Stimulated activated CD8-positive, alpha-beta memory T cell treated with anti-CD3 and anti-CD28 coated beads, Interleukin-7, amount 100 ng/mL, for 4 hours (primary cell): Measurements from ENCODE around the gene FOXO3.

Source experiments
- DNase-seq, 2 donors: peaks; one replicate each; pipeline ENCODE4 v3.0.0-alpha.2; 2020; ENCODE audit warnings: low read depth in 2 of 2

Gene FOXO3

GRCh38 chr6:108627692-108628550 lies 67.2 kb downstream of the FOXO3 start:
- DNase-seq: no peak

GRCh38 chr6:108630050-108630714 lies 69.5 kb downstream of the FOXO3 start:
- DNase-seq: no peak

- DNase-seq: no peak
Observed at GRCh38 chr6:108632441-108632840, 71.7 kb downstream of the FOXO3 start.

- no peak for DNase-seq
Observed at GRCh38 chr6:108633436-108633835, 72.7 kb downstream of the FOXO3 start.

GRCh38 chr6:108635505-108636226 lies 74.9 kb downstream of the FOXO3 start:
- peak; percentile 11 to 17 for DNase-seq

- no peak for DNase-seq
Observed at GRCh38 chr6:108637963-108638362, 77.2 kb downstream of the FOXO3 start.

- no peak for DNase-seq
Observed at GRCh38 chr6:108638993-108639392, 78.3 kb downstream of the FOXO3 start.

GRCh38 chr6:108640104-108640503 lies 79.4 kb downstream of the FOXO3 start:
- no peak for DNase-seq

GRCh38 chr6:108643184-108643583 lies 82.5 kb downstream of the FOXO3 start:
- DNase-seq: no peak

GRCh38 chr6:108644252-108644651 lies 83.5 kb downstream of the FOXO3 start:
- no peak for DNase-seq

GRCh38 chr6:108648191-108648590 lies 87.5 kb downstream of the FOXO3 start:
- no peak for DNase-seq

GRCh38 chr6:108650325-108650724 lies 89.6 kb downstream of the FOXO3 start:
- no peak for DNase-seq

GRCh38 chr6:108650781-108651180 lies 90.1 kb downstream of the FOXO3 start:
- no peak for DNase-seq

GRCh38 chr6:108651340-108652227 lies 90.9 kb downstream of the FOXO3 start:
- DNase-seq: no peak

GRCh38 chr6:108652375-108652774 lies 91.7 kb downstream of the FOXO3 start:
- no peak for DNase-seq

- no peak for DNase-seq
Observed at GRCh38 chr6:108653949-108654348, 93.2 kb downstream of the FOXO3 start.

- DNase-seq: no peak
Observed at GRCh38 chr6:108654465-108655106, 93.9 kb downstream of the FOXO3 start.

GRCh38 chr6:108655806-108656651 lies 95.3 kb downstream of the FOXO3 start:
- DNase-seq: no peak

GRCh38 chr6:108656836-108657235 lies 96.1 kb downstream of the FOXO3 start:
- DNase-seq: no peak

- DNase-seq: no peak
Observed at GRCh38 chr6:108658174-108658573, 97.5 kb downstream of the FOXO3 start.
